Neural progenitor cell (in vitro differentiated cells): ENCODE results near the gene LGALS7B. TPM values are rescaled to one million over a fixed set of nuclear protein-coding genes. Genes with fewer than 3 reads are reported as not detected.
"Not testable (repeated sequence)": the region's sequence is repeated elsewhere in the genome, so short reads cannot be mapped to it uniquely, and the experiment has no call there.

Experiments
- DNase-seq: peaks from one replicate; pipeline ENCODE4 v3.0.0-alpha.2; 2016; ENCODE audit warnings: low spot score
- H2AFZ ChIP-seq: fragments of 200-600 bp; sonication (generic); replicated peaks from 2 replicates; pipeline ENCODE4 v1.6.1; 2016; ENCODE audit warnings: antibody characterized with exemption
- H3F3A ChIP-seq: fragments of 200-600 bp; sonication (generic); 2 replicates; pipeline ENCODE4 v1.6.1; 2016; ENCODE audit warnings: antibody characterized with exemption, low read depth
- H3K27ac ChIP-seq: fragments of 200-600 bp; sonication (generic); 2 replicates; pipeline ENCODE4 v1.5.1; 2016; ENCODE audit warnings: mild to moderate bottlenecking
- H3K27me3 ChIP-seq: fragments of 200-600 bp; sonication (generic); 2 replicates; pipeline ENCODE4 v1.6.1; 2016; ENCODE audit warnings: mild to moderate bottlenecking, moderate library complexity
- H3K36me3 ChIP-seq: fragments of 200-600 bp; sonication (generic); 2 replicates; pipeline ENCODE4 v1.5.1; 2016
- H3K4me1 ChIP-seq: fragments of 200-600 bp; sonication (generic); 2 replicates; pipeline ENCODE4 v1.6.1; 2016; ENCODE audit warnings: mixed run types
- H3K4me2 ChIP-seq: fragments of 200-600 bp; sonication (generic); 2 replicates; pipeline ENCODE4 v1.6.1; 2016
- H3K4me3 ChIP-seq: fragments of 200-600 bp; sonication (generic); 2 replicates; pipeline ENCODE4 v1.5.1; 2016
- H3K79me2 ChIP-seq: fragments of 200-600 bp; sonication (generic); 2 replicates; pipeline ENCODE4 v1.6.1; 2016; ENCODE audit warnings: low read depth
- H3K9ac ChIP-seq: fragments of 200-600 bp; sonication (generic); 2 replicates; pipeline ENCODE4 v1.6.1; 2016
- H3K9me3 ChIP-seq: fragments of 200-600 bp; sonication (generic); 2 replicates; pipeline ENCODE4 v1.5.1; 2016; ENCODE audit warnings: low read depth
- H4K20me1 ChIP-seq: fragments of 200-600 bp; sonication (generic); 2 replicates; pipeline ENCODE4 v1.6.1; 2016; ENCODE audit warnings: low read depth
- H3K27ac Mint-ChIP-seq: 3 replicates; pipeline ENCODE4 v1.8.0; 2021; ENCODE audit warnings: mixed read lengths
- H3K27me3 Mint-ChIP-seq: 2 replicates; pipeline ENCODE4 v1.8.0; 2022; ENCODE audit warnings: low read depth, mild to moderate bottlenecking, inconsistent platforms, moderate library complexity, mixed read lengths; ENCODE audit not compliant: insufficient read depth
- H3K36me3 Mint-ChIP-seq: 3 replicates; pipeline ENCODE4 v1.8.0; 2021; ENCODE audit warnings: mixed read lengths
- H3K4me1 Mint-ChIP-seq: 3 replicates; pipeline ENCODE4 v1.8.0; 2021; ENCODE audit warnings: mixed read lengths
- H3K4me3 Mint-ChIP-seq: 3 replicates; pipeline ENCODE4 v1.8.0; 2021; ENCODE audit warnings: mild to moderate bottlenecking, moderate library complexity, mixed read lengths
- H3K9me3 Mint-ChIP-seq: 3 replicates; pipeline ENCODE4 v1.8.0; 2020; ENCODE audit warnings: mixed read lengths
- CTCF ChIP-seq: fragments of 200-600 bp; sonication (generic); IDR thresholded peaks from 2 replicates; pipeline ENCODE4 v1.5.1; 2017; ENCODE audit warnings: antibody characterized with exemption, mild to moderate bottlenecking
- EZH2 ChIP-seq: fragments of 200-600 bp; sonication (generic); IDR thresholded peaks from 2 replicates; pipeline ENCODE4 v1.6.1; 2017; ENCODE audit warnings: antibody characterized with exemption, mild to moderate bottlenecking, moderate library complexity
- EZH2phosphoT487 ChIP-seq: fragments of 200-600 bp; sonication (generic); IDR thresholded peaks from 2 replicates; pipeline ENCODE4 v1.6.1; 2017; ENCODE audit warnings: antibody characterized with exemption
- total RNA-seq: library from RNA; depleted of rRNA; stranded (reverse); fragments of >200 nt; gene quantifications from 2 replicates; pipeline ENCODE4 v1.2.3, GENCODE V29; 2015; ENCODE audit warnings: low replicate concordance

The LGALS7B gene
- total RNA-seq, 1 donor from 2014 or later = not detected

GRCh38 chr19:38795549-38795948, 6.5 kb downstream of the LGALS7B start:
- peaks cover 10% of the 10 kb centered on the region for H3K9me3 Mint-ChIP-seq
- no peaks in the 10 kb centered on the region for H3K27me3 ChIP-seq
- no peaks in the 10 kb centered on the region for H3K36me3 Mint-ChIP-seq
- peaks cover 6% of the 10 kb centered on the region for H3K27me3 Mint-ChIP-seq
- DNase-seq = no peak
- no peaks in the 10 kb centered on the region for H3F3A ChIP-seq
- no peaks in the 10 kb centered on the region for H4K20me1 ChIP-seq
- H3K4me1 Mint-ChIP-seq = peaks cover 2% of the 10 kb centered on the region
- H3K79me2 ChIP-seq = no peaks in the 10 kb centered on the region
- H3K4me3 ChIP-seq = no peak overlapping the region
- H3K27ac Mint-ChIP-seq = no peak overlapping the region
- H3K4me3 Mint-ChIP-seq = no peak overlapping the region
- no peak overlapping the region for H3K4me2 ChIP-seq
- no peak overlapping the region for H2AFZ ChIP-seq
- no peaks in the 10 kb centered on the region for H3K36me3 ChIP-seq
- H3K4me1 ChIP-seq = no peaks in the 10 kb centered on the region
- no peak overlapping the region for H3K9ac ChIP-seq
- no peak overlapping the region for H3K27ac ChIP-seq
- H3K9me3 ChIP-seq = no peaks in the 10 kb centered on the region
- TF ChIP-seq EZH2 = no peak

GRCh38 chr19:38796154-38796553, 7.2 kb downstream of the LGALS7B start:
- no peak overlapping the region for H2AFZ ChIP-seq
- no peak overlapping the region for H3K27ac Mint-ChIP-seq
- no peaks in the 10 kb centered on the region for H3K36me3 Mint-ChIP-seq

GRCh38 chr19:38797781-38798180, 8.8 kb downstream of the LGALS7B start:
- DNase-seq, H3K27ac Mint-ChIP-seq, H3K9ac ChIP-seq, H3K4me1 Mint-ChIP-seq, H3K4me3 Mint-ChIP-seq, H3K36me3 ChIP-seq, H3K4me2 ChIP-seq, H3K9me3 Mint-ChIP-seq, H4K20me1 ChIP-seq, H3K27ac ChIP-seq, H3K27me3 ChIP-seq, H3K4me1 ChIP-seq, H3K36me3 Mint-ChIP-seq, H3F3A ChIP-seq, H3K27me3 Mint-ChIP-seq, H2AFZ ChIP-seq, H3K79me2 ChIP-seq, H3K4me3 ChIP-seq, H3K9me3 ChIP-seq: not testable (repeated sequence)

More at GRCh38 chr19:38796154-38796553, 7.2 kb downstream of the LGALS7B start:
- Histone ChIP-seq H3K9ac (no peak overlapping the region), H3K27me3 (no peaks in the 10 kb centered on the region), H3K36me3 (no peaks in the 10 kb centered on the region), H3F3A (no peaks in the 10 kb centered on the region), H3K4me3 (no peak overlapping the region), H3K4me2 (no peak overlapping the region), H3K27ac (no peak overlapping the region), H3K79me2 (no peaks in the 10 kb centered on the region), H4K20me1 (no peaks in the 10 kb centered on the region), H3K4me1 (no peaks in the 10 kb centered on the region), H3K9me3 (no peaks in the 10 kb centered on the region)
- peaks cover 10% of the 10 kb centered on the region for H3K9me3 Mint-ChIP-seq
- no peak for DNase-seq
- no peak overlapping the region for H3K4me3 Mint-ChIP-seq
- peaks cover 6% of the 10 kb centered on the region for H3K27me3 Mint-ChIP-seq
- TF ChIP-seq CTCF (no peak), EZH2phosphoT487 (no peak), EZH2 (no peak)
- peaks cover 2% of the 10 kb centered on the region for H3K4me1 Mint-ChIP-seq

- H3K36me3 ChIP-seq = no peaks in the 10 kb centered on the region
- H4K20me1 ChIP-seq = no peaks in the 10 kb centered on the region
- peaks cover 10% of the 10 kb centered on the region for H3K27me3 Mint-ChIP-seq
- no peak overlapping the region for H3K4me3 ChIP-seq
- no peaks in the 10 kb centered on the region for H3K27me3 ChIP-seq
- H3K36me3 Mint-ChIP-seq = no peaks in the 10 kb centered on the region
- H3K4me2 ChIP-seq = no peak overlapping the region
- DNase-seq = no peak
- no peaks in the 10 kb centered on the region for H3K9me3 ChIP-seq
- H3K27ac Mint-ChIP-seq = no peak overlapping the region
- no peaks in the 10 kb centered on the region for H3F3A ChIP-seq
- H3K9me3 Mint-ChIP-seq = peaks cover 7% of the 10 kb centered on the region
- no peaks in the 10 kb centered on the region for H3K4me1 ChIP-seq
- H3K79me2 ChIP-seq = no peaks in the 10 kb centered on the region
- peaks cover 2% of the 10 kb centered on the region for H3K4me1 Mint-ChIP-seq
- no peak overlapping the region for H3K9ac ChIP-seq
- H3K4me3 Mint-ChIP-seq = no peak overlapping the region
- no peak overlapping the region for H3K27ac ChIP-seq
- TF ChIP-seq CTCF (no peak), EZH2phosphoT487 (no peak)
- H2AFZ ChIP-seq = no peak overlapping the region
These were observed 10.1 kb downstream of the LGALS7B start for GRCh38 chr19:38799104-38799503.
